HL-60 (cell line): ENCODE measurements around the gene MYL10.

Experiments used
- CTCF ChIP-seq: IDR thresholded peaks from one replicate; pipeline ENCODE4 v1.5.1; 2011; ENCODE audit warnings: low read length, control low read depth, inconsistent platforms; ENCODE audit not compliant: insufficient read depth
- POLR2AphosphoS5 ChIP-seq: IDR thresholded peaks from 2 replicates; pipeline ENCODE4 v1.6.1; 2012; ENCODE audit warnings: low read depth

GRCh38 chr7:101664893-101665471, 35.9 kb upstream of the MYL10 start:
- TF ChIP-seq CTCF (no peak), POLR2AphosphoS5 (no peak)
